HS-5 (cell line): Measurements from ENCODE around the gene GORASP2.

Source experiments
- DNase-seq: peaks from one replicate; pipeline ENCODE4 v3.0.0-alpha.2; 2012; ENCODE audit warnings: low read depth

GORASP2 gene

DNA sequence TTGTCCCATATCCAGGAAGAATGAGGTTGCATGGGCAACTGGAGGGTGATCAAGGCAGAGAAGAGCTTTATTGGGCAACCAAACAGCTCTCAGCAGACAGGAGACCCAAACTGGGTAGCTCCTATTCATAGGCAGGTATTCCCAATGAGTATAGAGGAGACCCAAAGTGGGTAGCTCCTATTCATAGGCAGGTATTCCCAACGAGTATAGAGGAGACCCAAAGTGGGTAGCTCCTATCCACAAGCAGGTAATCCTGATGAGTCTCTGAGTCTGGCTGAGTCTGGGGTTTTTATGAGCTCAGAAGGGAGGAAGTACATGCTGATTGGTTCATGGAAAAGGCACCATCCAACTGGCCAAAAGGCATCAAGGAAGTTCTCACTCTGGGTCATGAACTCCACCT is 5.3 kb upstream of the GORASP2 start:
- no peak for DNase-seq

DNA sequence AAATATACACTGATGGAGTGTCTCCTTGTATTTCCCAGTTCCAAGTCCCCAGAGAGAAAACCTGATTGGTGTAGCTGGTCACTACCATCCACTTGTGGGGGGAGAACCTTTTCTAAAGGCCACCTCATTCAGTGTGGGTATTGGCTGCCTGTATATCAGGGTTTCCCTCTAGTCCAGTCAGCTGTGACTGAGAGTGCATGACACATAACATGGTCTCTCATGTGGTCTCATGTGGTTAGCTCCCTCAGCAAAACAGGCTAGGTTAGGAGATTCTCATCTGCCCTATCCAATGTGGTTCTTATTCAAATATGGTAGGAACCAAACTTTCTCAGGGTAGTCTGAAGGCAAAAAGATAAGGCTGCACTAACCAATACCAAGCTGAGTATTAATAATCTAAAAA is 4.1 kb upstream of the GORASP2 start:
- DNase-seq = no peak

DNA sequence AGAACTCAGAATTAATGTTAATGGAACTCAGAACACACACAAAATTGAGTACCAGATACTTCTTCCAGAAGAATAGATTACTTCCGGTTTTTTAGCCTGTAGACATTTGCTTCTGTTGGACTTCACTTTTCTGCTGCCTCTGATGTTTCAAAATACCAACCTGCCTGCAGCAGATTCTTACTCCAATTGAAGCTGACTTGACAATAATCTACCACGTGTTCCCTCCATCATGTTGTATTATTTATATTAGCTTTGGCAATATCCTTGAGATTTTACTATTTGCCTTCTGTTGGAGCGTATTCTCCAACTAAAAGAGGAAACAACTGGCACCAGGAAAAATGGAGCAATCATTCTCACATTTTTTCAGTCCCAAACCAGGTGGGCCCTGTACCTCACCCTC is 3.1 kb upstream of the GORASP2 start:
- DNase-seq = no peak

DNA sequence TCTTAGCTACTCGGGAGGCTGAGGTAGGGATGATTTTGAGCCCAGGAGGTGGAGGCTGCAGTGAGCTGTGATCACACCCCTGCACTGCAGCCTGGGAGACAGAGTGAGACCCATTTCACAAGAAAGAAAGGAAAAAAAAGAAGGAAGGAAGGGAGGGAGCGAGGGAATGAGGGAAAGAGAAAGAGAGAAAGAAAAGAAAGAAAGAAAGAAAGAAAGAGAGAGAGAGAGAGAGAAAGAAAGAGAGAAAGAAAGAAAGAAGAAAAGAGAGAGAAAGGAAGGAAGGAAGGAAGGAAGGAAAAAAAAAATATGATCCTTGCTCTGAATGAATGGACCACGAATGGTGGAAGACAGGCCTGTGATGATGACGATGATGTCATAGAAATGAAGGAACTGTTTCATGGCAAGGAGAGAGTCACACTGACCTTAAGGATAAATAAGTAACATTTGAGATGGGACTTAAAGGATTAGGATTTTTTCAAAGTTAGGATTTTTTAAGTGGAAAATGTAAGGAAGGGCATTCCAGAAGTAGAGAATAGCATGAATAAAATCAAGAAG is 2.2 kb upstream of the GORASP2 start:
- no peak for DNase-seq

DNA sequence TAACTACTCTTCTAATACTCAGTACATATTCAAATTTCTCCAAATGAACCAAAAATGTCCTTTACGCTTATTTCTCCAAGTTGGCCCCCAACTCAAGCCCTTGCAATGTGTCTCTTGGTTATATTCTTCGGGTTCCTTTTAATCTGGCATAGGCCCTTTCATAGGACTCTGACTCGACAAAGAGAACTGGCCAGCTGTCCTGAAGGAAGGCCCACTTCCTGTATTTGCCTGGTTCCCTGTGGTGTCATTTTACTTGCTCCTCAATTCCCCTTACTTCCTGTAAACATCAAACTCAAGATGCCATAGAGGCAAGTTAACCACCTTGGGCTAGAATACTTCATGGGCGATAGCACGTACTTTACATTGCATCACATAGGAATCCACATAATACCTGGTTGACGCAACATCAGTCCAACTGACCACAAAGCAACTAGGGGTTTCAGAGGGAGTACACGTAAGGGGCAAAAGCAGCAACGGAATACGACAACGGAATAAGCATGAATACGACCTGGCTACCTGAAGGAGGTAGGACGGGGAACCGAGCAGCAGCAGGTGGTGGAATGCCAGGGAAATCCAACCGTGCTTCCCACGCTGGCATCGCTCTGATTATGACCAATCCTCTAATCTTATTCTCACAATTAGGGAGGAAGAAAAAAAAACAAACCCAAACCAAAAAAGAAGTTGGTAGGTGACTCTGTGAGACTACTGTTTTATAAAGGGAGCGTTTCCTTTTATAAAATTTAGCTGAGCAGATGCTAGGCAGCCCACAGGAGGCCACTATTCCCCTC is 823 bp upstream of the GORASP2 start:
- no peak for DNase-seq

DNA sequence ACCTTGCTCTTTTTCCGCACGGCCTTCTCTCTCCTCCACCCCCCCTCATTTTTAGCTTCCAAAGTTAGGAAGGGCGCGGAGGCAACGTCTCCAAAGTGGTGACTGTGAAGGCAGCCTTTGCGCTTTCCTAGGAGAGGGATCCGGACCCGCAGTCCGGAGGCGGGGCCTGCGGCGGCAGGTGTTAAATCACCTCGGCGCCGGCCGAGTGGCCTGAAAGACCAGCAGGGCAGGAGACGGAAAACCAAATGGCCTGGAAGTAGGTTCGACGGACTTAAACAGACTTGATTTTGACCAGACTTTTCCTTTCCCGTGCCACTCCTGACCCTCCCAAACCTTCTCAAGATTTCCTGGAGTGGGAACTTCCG is 615 bp downstream of the GORASP2 start:
- no peak for DNase-seq

DNA sequence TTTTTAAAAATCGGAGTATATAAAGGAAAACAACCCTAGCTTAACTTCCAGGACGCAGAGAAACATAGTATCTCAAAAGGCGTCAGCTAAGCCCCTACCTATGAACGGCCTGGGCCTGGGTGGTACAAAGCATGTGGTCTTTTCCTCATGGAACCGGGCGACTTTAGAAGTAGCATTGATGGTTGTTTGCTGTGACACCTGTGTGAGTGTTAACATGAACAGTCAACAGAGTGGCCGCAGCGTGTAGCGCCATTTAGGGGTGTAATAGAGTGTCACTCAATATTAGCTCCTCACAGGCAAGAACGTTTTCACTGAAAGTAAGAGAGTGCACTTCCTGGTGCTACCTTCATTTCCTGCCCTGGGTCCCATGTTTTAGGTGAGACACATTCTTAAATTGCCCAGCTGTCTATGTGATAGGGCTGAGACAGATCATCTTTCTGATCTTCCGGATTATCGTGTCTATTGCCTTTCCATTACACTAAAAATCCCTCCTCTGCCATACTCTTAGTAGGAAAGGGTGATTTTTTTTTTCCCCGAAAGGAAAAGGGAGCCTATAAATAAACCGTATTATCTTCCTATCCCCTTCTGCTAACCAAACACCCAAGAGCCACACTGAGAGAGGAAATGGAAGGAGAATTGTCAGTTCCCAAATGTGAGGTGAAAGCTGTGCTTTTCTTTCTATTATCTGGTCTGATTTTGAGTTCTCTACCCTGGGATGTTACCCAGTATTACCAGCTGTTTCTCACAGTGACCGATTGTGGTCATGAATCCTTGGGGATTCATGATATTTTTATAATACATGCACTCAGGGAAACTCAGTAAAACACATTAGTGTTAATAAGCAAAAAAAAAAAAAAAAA is 1.3 kb downstream of the GORASP2 start:
- DNase-seq = no peak

DNA sequence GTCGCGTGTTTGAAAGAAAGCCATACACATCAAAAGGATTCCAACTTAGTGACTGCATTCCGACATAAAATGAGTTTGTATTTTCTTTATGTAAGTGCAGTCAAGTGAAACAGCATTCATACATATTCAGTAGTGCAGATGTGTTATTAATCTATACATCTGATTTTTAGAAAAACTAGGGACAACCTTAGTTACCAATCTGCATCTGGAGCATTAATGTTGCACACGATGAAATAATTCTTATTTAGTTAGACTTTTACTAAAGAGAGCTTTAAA is 1.9 kb downstream of the GORASP2 start:
- DNase-seq = no peak

DNA sequence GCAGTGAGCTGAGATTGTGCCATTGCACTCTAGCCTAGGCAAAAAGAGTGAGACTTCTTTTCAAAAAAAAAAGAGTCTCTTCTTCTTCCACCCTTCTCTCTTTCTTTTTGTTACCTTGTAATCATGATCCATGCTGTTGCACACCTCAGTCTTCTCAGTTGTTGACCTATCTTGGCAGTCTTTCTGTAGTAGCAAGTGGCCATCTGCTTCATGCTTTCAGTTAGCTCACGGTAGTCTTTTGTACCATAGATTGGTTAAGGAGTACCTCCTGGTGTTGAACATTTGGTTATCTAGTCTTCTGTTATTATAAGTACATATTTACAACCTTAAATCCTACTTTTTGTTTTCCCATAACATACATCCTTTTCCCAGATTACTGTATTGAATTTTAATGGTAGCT is 3.1 kb downstream of the GORASP2 start:
- no peak for DNase-seq

DNA sequence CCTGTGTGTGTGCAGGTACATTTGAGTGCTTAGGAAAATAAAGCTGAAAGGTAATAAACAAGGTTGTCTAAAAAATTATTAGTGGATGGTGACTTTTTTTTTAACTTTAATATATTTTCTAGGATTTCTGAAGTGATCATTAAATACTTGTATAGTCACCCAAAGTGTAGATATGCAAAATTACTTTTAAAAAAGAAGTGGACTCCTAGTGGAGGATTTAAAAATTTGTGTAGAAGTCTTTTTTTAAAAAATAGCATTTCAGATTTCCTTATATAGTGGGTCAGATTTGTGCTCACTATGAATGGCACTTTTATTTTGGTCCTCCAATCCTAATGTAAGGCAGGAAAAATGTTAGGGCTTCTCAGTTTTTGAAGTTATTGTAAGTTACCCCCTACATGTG is 3.9 kb downstream of the GORASP2 start:
- no peak for DNase-seq

DNA sequence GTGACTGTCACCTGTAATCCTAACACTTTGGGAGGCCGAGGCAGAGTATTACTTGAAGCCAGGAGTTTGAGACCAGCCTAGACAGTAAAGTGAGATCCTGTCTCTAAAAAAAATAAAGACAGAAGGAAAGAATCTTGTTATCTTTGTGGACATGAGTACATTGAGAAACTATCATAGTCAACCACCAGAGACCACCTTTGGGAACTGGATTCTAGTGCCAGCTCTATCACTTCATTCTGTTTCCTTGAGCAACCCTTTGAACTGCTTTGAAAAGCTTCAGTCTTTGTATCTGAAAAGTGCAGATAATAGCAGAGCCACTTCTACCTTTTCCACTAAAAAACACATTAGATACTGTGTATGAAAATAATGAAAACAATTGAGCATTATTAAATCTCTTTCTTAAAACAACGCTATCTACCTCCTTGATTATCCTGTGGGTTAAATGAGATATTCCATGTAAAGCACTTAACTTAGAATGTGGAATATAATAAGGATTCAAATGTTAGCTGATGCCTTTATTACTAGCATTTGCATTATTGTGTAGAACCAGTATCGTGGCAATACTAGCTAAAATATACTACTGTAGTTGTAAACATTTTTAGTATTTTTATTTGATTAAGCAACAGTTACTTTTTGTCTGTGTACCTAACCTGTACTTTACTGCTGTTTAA is 8.8 kb downstream of the GORASP2 start:
- DNase-seq = no peak

DNA sequence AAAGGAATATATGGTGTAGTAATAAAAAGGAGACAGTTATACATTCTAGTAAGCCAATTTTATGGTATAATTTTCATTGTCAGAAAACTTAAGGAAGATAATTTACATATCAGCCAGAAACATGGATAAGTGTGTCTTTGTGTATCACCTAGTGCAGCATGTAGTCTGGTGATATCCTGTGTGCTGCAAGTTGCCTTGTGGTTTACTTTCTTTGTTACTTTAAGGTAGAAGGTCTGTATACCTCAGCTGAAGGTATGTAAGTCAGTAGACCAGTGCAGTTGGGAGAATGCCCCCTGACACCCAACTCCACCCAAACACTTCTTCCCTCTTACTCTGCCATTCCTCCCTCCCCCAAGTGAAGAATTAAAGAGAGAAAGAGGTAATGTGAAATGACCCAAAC is 11.0 kb downstream of the GORASP2 start:
- no peak for DNase-seq

DNA sequence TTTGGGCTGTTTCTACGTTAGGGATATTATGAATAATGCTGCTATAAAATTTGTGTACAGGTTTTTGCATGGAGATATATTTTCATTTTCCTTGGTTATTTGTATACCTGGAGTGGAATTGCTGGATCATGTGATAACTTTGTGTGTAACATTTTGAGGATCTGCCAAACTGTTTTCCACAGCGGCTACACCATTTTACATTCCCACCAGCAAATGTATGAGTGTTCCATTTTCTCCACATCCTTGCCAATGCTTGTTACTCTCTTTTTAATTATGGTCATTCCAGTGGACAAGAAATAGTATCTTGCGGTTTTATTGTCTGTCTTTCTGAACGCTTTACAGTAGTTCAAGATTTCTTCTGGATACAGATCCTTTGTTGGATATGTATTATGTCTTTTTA is 13.6 kb downstream of the GORASP2 start:
- DNase-seq = no peak

DNA sequence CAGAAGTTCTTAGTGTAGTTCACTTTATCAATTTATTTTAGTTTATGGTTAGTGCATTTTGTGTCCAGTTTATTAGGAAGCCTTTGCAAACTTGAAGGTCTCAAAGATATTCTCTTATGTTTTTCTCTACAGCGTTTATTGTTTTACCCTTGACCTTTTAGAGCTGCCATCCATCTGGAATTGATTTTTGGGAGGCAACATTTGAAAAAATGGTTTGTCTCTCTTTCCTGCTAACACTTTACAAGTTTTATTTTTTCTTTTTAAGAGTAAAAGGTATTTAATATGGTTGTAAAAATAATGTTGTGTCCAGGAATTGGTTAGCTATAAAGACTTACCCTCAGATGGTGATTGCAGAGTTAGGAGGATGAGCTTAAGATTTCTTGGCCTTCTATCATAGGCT is 14.0 kb downstream of the GORASP2 start:
- DNase-seq = no peak

DNA sequence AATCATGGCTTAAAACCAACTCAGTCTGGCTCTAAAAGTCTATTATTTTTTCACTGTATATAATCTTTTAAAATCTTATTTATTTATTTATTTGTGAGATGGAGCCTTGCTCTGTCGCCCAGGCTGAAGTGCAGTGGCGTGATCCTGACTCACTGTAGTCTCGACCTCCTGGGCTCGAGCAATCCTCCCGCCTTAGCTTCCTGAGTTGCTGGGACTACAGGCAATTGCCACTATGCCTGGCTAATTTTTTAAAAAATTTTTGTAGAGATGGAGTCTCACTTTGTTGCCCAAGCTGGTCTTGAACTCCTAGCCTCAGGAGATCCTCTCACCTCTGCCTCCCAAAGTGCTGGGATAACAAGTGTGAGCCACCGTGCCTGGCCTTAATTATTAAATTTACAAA is 14.5 kb downstream of the GORASP2 start:
- DNase-seq = no peak

DNA sequence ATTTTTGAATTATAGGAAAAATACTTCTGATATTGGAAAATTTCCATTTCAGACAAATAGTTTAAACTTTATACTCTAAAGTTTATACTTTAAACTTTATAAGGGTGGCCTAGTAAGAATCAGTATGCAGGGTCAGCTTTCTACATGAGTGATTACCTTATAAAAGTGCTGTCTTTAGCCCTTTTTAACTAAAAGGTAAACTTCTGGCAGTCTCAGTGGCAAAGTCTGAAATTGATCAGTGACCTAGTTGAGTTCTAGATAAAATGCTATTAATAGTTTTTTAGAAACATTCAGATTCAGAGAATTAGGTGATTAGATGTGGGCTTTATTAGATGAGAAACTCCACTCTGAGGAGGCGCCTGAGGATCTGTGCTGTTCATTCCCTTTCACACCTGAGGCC is 15.5 kb downstream of the GORASP2 start:
- DNase-seq = no peak

DNA sequence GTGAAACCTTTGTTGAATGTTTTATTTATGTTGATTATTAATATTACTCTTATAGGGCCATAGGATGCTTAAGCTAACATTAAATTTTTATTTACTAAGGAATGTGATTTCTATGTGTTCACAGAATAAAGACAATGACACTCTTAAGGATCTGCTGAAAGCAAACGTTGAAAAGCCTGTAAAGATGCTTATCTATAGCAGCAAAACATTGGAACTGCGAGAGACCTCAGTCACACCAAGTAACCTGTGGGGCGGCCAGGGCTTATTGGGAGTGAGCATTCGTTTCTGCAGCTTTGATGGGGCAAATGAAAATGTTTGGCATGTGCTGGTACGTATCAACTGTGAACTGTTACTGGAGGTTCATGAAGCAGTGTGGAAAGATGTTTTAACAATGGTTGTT is 20.4 kb downstream of the GORASP2 start:
- DNase-seq = no peak

DNA sequence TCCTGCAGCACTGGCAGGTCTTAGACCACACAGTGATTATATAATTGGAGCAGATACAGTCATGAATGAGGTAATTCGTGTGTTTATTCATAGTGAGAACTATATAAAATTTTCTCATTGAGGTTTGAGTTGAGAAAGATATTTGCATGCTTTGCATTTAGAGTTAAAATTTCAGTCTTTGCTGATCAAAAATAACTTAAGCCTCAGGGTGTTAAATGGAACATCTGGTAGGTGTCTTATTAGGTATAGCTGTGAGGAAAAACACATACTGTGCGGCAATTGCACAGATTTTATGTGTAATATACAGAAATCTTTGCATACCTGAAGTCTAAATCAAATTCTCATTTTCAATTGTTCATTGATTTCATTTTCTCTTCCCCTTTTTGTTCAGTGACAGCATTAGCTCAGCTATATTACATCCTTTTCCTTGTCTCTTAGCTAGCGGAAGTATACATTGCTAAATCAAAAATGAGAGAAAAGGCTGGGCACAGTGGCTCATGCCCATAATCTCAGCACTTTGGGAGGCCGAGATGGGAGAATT is 21.2 kb downstream of the GORASP2 start:
- DNase-seq = no peak

DNA sequence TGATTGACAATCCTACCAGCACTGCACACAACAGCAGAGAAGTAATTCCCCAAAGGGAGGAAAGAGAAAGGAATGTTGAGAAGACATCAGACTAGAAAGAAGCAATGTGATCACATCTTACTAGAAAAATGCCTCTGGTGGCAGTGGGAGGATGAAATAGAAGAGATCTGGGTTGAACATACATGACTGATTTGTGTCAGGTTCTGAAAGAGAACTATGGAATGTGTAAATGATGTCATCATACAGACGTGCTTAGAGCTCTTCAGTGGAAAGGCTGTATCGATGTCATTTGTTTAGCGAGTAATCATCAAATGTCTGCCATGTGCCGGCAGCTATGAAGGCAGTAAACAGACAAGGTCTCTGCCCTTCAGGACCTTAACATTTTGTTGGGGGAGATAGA is 24.9 kb downstream of the GORASP2 start:
- DNase-seq = no peak

DNA sequence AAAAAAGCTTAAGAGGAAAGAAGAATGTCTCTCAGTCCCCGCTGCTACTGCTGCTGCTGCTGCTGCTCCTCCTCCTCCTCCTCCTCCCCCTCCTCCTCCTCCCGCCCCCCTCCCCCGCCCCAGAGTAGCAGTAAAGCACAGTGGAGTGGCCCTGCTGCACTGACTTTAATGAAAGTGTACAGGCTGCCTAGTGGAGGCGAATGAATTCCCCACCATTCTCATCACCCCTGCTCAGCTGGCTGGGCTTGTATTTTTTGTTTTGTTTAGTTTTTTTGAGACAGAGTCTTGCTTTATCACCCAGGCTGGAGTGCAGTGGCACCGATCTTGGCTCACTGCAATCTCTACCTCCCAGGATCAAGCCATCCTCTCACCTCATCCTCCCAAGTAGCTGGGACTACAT is 34.3 kb downstream of the GORASP2 start:
- no peak for DNase-seq

DNA sequence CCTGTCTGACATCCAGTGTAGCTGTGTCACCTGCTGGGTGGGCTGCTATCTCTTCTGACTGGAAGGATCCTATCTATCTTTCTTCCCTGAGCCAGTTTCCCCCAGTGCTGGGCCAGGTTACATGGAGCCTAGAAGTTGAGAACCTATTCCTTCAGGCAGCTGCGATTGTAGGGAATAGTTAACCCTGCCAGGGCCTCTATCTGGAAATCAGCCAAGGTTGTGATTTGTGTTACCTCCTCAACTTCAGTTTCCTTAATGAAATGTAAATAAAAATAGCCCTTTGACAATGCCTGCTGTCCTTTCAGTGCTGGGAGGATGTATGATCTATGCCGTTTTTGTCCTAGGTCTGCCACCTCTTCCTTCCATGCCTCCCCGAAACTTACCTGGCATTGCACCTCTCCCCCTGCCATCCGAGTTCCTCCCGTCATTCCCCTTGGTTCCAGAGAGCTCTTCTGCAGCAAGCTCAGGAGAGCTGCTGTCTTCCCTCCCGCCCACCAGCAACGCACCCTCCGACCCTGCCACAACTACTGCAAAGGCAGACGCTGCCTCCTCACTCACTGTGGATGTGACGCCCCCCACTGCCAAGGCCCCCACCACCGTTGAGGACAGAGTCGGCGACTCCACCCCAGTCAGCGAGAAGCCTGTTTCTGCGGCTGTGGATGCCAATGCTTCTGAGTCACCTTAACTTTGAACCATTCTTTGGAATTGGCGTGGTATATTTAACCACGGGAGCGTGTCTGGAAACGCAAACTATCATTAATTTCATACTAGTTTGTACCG is 36.6 kb downstream of the GORASP2 start:
- no peak for DNase-seq
